GM10248 (cell line): ENCODE data around the gene CGRRF1.
A peak's percentile ranks its signal among the peaks of the same experiment; 100 is the strongest.

ENCODE experiments used
- CTCF ChIA-PET: fragments of 300-600 bp; sonication (Branson Sonifier 250); formaldehyde crosslinking; extraction: SDS; loops from one replicate; lab custom pipeline; 2021; ENCODE audit warnings: antibody characterized with exemption; lab: Yijun Ruan, JAX
- POLR2A ChIA-PET: fragments of 350-650 bp; sonication (Branson Sonifier 250); formaldehyde crosslinking; extraction: SDS; loops from one replicate; lab custom pipeline; 2020; ENCODE audit warnings: antibody characterized with exemption; lab: Yijun Ruan, JAX
- DNase-seq: peaks from one replicate; pipeline ENCODE4 v3.0.0; 2012; ENCODE audit errors: extremely low spot score
- TF ChIP-seq, protein P1 (sequence below): IDR thresholded peaks from 2 replicates; pipeline ENCODE4 v1.5.1; 2012; ENCODE audit warnings: mild to moderate bottlenecking, low read depth; ENCODE audit errors: extremely low read depth, missing control alignments, control extremely low read depth

CGRRF1 gene

GRCh38 chr14:54566410-54567223 is 56.9 kb downstream of the CGRRF1 start, which contains the start of gene SAMD4A:
SAMD4A (plus strand) TSS chr14:54567128; CDS start chr14:54567917, 789 bp downstream.
- TF ChIP-seq, protein P1, sequence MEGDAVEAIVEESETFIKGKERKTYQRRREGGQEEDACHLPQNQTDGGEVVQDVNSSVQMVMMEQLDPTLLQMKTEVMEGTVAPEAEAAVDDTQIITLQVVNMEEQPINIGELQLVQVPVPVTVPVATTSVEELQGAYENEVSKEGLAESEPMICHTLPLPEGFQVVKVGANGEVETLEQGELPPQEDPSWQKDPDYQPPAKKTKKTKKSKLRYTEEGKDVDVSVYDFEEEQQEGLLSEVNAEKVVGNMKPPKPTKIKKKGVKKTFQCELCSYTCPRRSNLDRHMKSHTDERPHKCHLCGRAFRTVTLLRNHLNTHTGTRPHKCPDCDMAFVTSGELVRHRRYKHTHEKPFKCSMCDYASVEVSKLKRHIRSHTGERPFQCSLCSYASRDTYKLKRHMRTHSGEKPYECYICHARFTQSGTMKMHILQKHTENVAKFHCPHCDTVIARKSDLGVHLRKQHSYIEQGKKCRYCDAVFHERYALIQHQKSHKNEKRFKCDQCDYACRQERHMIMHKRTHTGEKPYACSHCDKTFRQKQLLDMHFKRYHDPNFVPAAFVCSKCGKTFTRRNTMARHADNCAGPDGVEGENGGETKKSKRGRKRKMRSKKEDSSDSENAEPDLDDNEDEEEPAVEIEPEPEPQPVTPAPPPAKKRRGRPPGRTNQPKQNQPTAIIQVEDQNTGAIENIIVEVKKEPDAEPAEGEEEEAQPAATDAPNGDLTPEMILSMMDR, result peak; percentile 32
- DNase-seq, result peak; percentile 76
- CTCF ChIA-PET, result interaction anchor here (0.8 to 9.3 kb wide), 16 partner anchors 15 to 312 kb away, joined by 3 to 149 read pairs (median 5); partner anchors contain the start of gene CGRRF1
- POLR2A ChIA-PET, result interaction anchor here (0.5 kb wide), 2 partner anchors 96 to 1910 kb away, joined by 3 to 10 read pairs; no protein-coding TSS in a partner anchor

DNA sequence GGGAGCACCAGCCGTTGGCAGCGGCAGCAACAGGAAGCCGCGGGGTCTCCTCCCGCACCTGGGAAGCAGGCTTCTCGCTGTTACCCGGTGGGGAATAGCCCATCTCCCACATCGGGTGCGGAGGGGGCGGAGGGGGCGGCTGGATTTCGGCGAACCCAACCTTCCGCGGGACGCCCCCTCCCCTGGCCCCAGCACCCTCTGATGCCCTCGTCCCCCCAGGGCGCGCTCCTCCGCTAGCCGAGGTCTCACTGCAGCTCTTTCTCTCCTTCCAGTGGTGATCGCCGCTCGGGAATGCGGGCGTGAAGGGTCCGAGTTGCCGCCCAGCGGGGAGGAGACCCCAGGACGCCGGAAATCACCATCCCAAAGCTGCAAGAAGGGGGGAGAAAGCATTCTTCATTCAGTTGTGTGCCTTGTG is 57.5 kb downstream of the CGRRF1 start:
- POLR2A ChIA-PET, result no interaction called here
- CTCF ChIA-PET, result interaction anchor here (0.8 to 9.3 kb wide), 13 partner anchors 15 to 312 kb away, joined by 3 to 149 read pairs (median 5); no protein-coding TSS in a partner anchor
- DNase-seq, result peak; percentile 19
- TF ChIP-seq, protein P1, result no peak

DNA sequence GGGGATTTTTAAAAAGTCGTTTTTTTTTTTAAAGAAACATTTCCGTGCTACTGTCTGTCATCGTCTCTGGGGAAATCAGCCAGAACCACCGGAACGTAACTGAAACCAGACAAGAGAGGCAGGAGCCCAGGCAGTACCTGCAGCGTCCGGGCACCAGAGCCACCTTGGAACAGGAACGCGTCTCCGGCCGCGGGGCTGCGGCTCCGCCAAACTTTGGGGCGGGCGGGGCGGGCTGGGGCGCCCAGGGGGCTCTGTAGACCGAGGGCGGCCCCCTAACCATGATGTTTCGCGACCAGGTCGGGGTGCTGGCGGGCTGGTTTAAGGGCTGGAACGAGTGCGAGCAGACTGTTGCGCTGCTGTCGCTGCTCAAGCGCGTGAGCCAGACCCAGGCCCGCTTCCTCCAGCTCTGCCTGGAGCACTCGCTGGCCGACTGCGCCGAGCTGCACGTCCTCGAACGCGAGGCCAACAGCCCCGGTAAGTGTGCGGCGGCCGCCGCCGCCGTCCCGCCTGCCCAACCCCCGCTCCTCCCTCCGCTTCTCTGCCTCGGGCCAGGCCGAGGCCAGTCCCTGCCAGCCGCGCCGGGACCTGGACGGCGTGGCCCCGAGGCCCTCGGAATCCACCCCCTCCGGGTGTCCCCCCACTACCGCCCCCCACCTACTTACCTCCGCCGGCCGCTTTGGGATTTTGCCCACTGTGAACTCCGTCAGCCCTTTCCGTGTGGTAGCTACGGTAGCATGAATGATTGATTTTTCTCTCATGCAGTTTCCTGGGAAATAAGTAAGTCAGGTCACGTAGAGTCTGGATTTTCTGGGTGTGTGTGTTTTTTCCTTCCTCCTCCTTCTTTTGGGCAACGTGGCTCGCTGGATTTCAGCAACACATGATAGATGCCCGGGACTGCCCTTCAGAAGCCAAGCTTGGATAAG is 58.2 kb downstream of the CGRRF1 start:
- peak; percentile 63 for DNase-seq
- POLR2A ChIA-PET, result interaction anchor here (0.6 kb wide), 1 partner anchor 59 kb away, joined by 5 read pairs; no protein-coding TSS in a partner anchor
- TF ChIP-seq, protein P1, result peak; percentile 12

GRCh38 chr14:54568821-54569595 is 59.3 kb downstream of the CGRRF1 start:
- TF ChIP-seq, protein P1, result no peak
- ChIA-PET POLR2A (no interaction called here), CTCF (interaction anchor here (0.9 to 9.3 kb wide), 8 partner anchors 12 to 205 kb away, joined by 3 to 149 read pairs (median 4); no protein-coding TSS in a partner anchor)
- DNase-seq, result no peak

More for the DNA sequence above, 58.2 kb downstream of the CGRRF1 start:
- CTCF ChIA-PET, result interaction anchor here (0.9 to 9.3 kb wide), 11 partner anchors 14 to 311 kb away, joined by 3 to 149 read pairs (median 5); no protein-coding TSS in a partner anchor

DNA sequence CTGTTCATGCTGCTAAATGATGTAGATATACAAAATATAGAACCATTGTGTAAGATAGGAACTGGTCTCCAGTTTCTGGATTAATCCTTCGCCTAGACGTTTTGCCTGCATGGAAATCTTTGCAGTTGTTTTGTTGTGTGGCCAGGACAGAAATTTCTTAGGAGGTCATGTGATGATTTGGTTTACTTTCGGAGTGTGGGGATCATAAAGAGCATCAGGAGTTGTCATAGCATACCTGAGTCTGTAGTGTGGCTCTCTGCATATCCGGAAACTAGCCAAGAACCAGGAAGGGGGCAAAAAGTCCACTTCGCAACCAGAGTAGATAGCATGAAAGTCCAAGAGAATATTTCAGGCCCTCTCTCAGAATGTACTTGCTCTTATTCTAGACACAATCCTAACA is 60.3 kb downstream of the CGRRF1 start:
- CTCF ChIA-PET, result no interaction called here
- TF ChIP-seq, protein P1, result no peak
- POLR2A ChIA-PET, result no interaction called here
- no peak for DNase-seq
